DOHH2 (cell line): ENCODE measurements around the gene NRXN3.

Experiments
- CTCF ChIP-seq: fragments of 200-600 bp; sonication (generic); IDR thresholded peaks from one replicate; pipeline ENCODE4 v1.5.1; 2014; ENCODE audit warnings: antibody characterized with exemption, mild to moderate bottlenecking, low read depth, low read length; ENCODE audit not compliant: poor library complexity, severe bottlenecking
- EZH2phosphoT487 ChIP-seq: fragments of 200-600 bp; sonication (generic); IDR thresholded peaks from 2 replicates; pipeline ENCODE4 v1.6.1; 2017; ENCODE audit warnings: borderline replicate concordance, mild to moderate bottlenecking, antibody characterized with exemption, low read length, moderate library complexity, mixed read lengths

GRCh38 chr14:78835909-78836308 is 665.7 kb downstream of the NRXN3 start:
- no peak for TF ChIP-seq CTCF
- no peak for TF ChIP-seq EZH2phosphoT487
